22Rv1 (cell line): ENCODE results near the gene MORC2.

ENCODE experiments used
- CTCF ChIP-seq: fragments of 450-650 bp; IDR thresholded peaks from 2 replicates; pipeline ENCODE4 v1.5.1; 2017; ENCODE audit warnings: mild to moderate bottlenecking
- ZFX ChIP-seq: fragments of 450-650 bp; IDR thresholded peaks from 2 replicates; pipeline ENCODE4 v1.6.1; 2017; ENCODE audit warnings: antibody characterized with exemption, borderline replicate concordance

- TF ChIP-seq CTCF (no peak), ZFX (no peak)
Observed at GRCh38 chr22:30931541-30932300, 36.9 kb downstream of the MORC2 start.
